ENCODE data around the gene THRA. TPM values are rescaled to one million over a fixed set of nuclear protein-coding genes. Genes with fewer than 3 reads are reported as not detected.

Gene THRA
- total RNA-seq, 1 experiment from 2014 or later = 10.1 TPM

- H2AK5ac ChIP-seq (ENCODE audit: insufficient read length, low read length) = no peak overlapping the region
- no peak overlapping the region for H4K8ac ChIP-seq (replicated peaks; ENCODE audit: insufficient read length, low read depth, low read length)
- H3K18ac ChIP-seq (ENCODE audit: insufficient read length, low read depth, low read length) = no peak overlapping the region
- no peak overlapping the region for H3K4ac ChIP-seq (ENCODE audit: low read depth, low read length)
- peaks cover 25 to 54% of the 10 kb centered on the region in 2 experiments for H3K4me1 Mint-ChIP-seq
- H3T11ph ChIP-seq (ENCODE audit: low read length) = no peak overlapping the region
- H2AFZ ChIP-seq (ENCODE audit: low read length) = no peak overlapping the region
- no peak overlapping the region for H2BK120ac ChIP-seq (ENCODE audit: low read depth, low read length, poor library complexity, severe bottlenecking)
- H3K14ac ChIP-seq (ENCODE audit: insufficient read depth, low read length) = no peak overlapping the region
- H3K27ac ChIP-seq (ENCODE audit: insufficient read length, low read depth, low read length) = no peak overlapping the region
- H3K4me3 Mint-ChIP-seq = no peak overlapping the region
- H3K27me3 ChIP-seq (ENCODE audit: insufficient read depth, low read length) = peaks cover 6% of the 10 kb centered on the region; the same call in 1 of the 2 replicates
- H3K79me2 ChIP-seq (ENCODE audit: insufficient read depth, low read length) = no peaks in the 10 kb centered on the region
- no peak overlapping the region for H2BK12ac ChIP-seq (ENCODE audit: insufficient read length, low read depth, low read length)
- no peak overlapping the region for H3K56ac ChIP-seq (ENCODE audit: insufficient read length, low read depth, low read length)
- no peak overlapping the region for H2BK15ac ChIP-seq (ENCODE audit: low read depth, low read length)
- peaks cover 0 to 5% of the 10 kb centered on the region in 2 experiments; a peak in 2 of 5 replicates for H3K9me3 Mint-ChIP-seq
- no CpG with 5 or more reads among the region's 14 CpGs for WGBS (ENCODE audit: extremely low coverage, insufficient read length, low lambda C conversion rate)
- H2BK5ac ChIP-seq (ENCODE audit: insufficient read length, low read length) = no peak overlapping the region
- peaks cover 32 to 51% (median 33%) of the 10 kb centered on the region in 3 experiments for H3K36me3 Mint-ChIP-seq (ENCODE audit: insufficient read depth in 1 of 3, low read depth in 3 of 3)
- no peak overlapping the region for H3K23ac ChIP-seq (ENCODE audit: insufficient read length, low read depth, low read length)
- no peak overlapping the region for H4K5ac ChIP-seq (ENCODE audit: insufficient read length, low read depth, low read length)
- no peaks in the 10 kb centered on the region for H3K79me1 ChIP-seq (ENCODE audit: insufficient read depth, low read depth, low read length, poor library complexity, severe bottlenecking)
- H2BK20ac ChIP-seq (ENCODE audit: low read depth, low read length, poor library complexity, severe bottlenecking) = no peak overlapping the region
- H3K23me2 ChIP-seq (ENCODE audit: insufficient read length, low read depth, low read length, poor library complexity, severe bottlenecking) = peaks cover 6% of the 10 kb centered on the region
- no peak for TF ChIP-seq CTCF (conservative IDR thresholded peaks at IDR 0.05)
- DNase-seq = no peak
- peaks cover 6% of the 10 kb centered on the region; the same call in 1 of the 2 replicates for H3K4me1 ChIP-seq (ENCODE audit: insufficient read depth, low read length)
- H4K91ac ChIP-seq (ENCODE audit: insufficient read length, low read depth, low read length) = no peak overlapping the region
- no peak overlapping the region for H3K4me2 ChIP-seq (ENCODE audit: insufficient read depth, insufficient read length, low read length)
- H3K9me3 ChIP-seq (ENCODE audit: control insufficient read depth, low read depth, low read length) = no peaks in the 10 kb centered on the region
- peaks cover 12% of the 10 kb centered on the region for H3K27me3 Mint-ChIP-seq (ENCODE audit: low read depth)
- H3K9ac ChIP-seq (ENCODE audit: extremely low read depth, insufficient read length, low read length) = no peak overlapping the region
- no peaks in the 10 kb centered on the region for H4K20me1 ChIP-seq (ENCODE audit: control insufficient read depth, insufficient read depth, insufficient read length)
- H3K27ac Mint-ChIP-seq = no peak overlapping the region
Measured at GRCh38 chr17:40094874-40095273, 32.1 kb downstream of the THRA start.
